Ovary (tissue), 9 donors: ENCODE results near the gene TMOD3. TPM values are rescaled to one million over a fixed set of nuclear protein-coding genes. Genes with fewer than 3 reads are reported as not detected.

Experiments used
- DNase-seq, 5 donors: peaks; one replicate each; pipeline ENCODE4 v3.0.0-alpha.2; 2019 to 2020
- H3K27ac ChIP-seq, 2 donors: fragments of 200-600 bp; one replicate each; pipeline versions ENCODE4 v1.5.1 to v1.8.0; 2019 to 2022
- H3K27me3 ChIP-seq: fragments of 200-600 bp; one replicate; pipeline ENCODE4 v1.8.0; 2022
- H3K36me3 ChIP-seq: fragments of 200-600 bp; sonication (generic); one replicate; pipeline ENCODE4 v1.5.1; 2019
- H3K4me1 ChIP-seq: one replicate; pipeline ENCODE4 v1.8.1; 2013; ENCODE audit warnings: mild to moderate bottlenecking, moderate library complexity; ENCODE audit not compliant: insufficient read depth
- H3K4me3 ChIP-seq: fragments of 200-600 bp; sonication (generic); one replicate; pipeline ENCODE4 v1.5.1; 2017
- H3K9me3 ChIP-seq, 2 donors: fragments of 200-600 bp in 1 of 2; sonication (generic) in 1 of 2; one replicate each; pipeline versions ENCODE4 v1.5.1 to v1.8.1; 2013 to 2019; ENCODE audit warnings: mild to moderate bottlenecking in 1 of 2, moderate library complexity in 1 of 2
- EP300 ChIP-seq: sonication (generic); formaldehyde crosslinking; IDR thresholded peaks from one replicate; pipeline ENCODE4 v1.6.1; 2017; ENCODE audit warnings: antibody characterized with exemption
- POLR2A ChIP-seq: fragments of 450-650 bp; IDR thresholded peaks from one replicate; pipeline ENCODE4 v1.6.1; 2017; ENCODE audit warnings: antibody characterized with exemption, mild to moderate bottlenecking, moderate library complexity
- WGBS, 3 donors: extraction: QIAGEN DNeasy Blood & Tissue Kit in 1 of 3; methylation state at CpG; one replicate each; pipeline versions ENCODE4 v1.1.5 to v1.1.7; 2013 to 2017; 5-methylcytosine and 5-hydroxymethylcytosine counted together
- intact Hi-C, 4 donors: fragments of 100-400 bp; cut with DNase I; formaldehyde crosslinking; loops; one replicate each; pipeline versions ENCODE4 v1.11.0 to v1.15.1; 2022 to 2023
- polyA plus RNA-seq, 2 donors: library from polyadenylated mRNA; stranded (reverse); fragments of 200-250 nt in 1 of 2; fragments of 350-450 nt in 1 of 2; fragmentation: Illumina TruSeq in 1 of 2; extraction: RNeasy Lipid Tissue Mini Kit (QIAGEN cat#74804) in 1 of 2; gene quantifications; one replicate each; pipeline ENCODE4 v1.2.3, GENCODE V29; 2013 to 2014
- small RNA-seq: library from RNA; depleted of rRNA; stranded (forward); fragments of <200 nt; gene quantifications from one replicate; pipeline ENCODE3, GENCODE V24; 2016
- total RNA-seq, 7 donors: library from RNA; depleted of rRNA in 2 of 7; stranded (reverse); fragments of >200 nt in 2 of 7; fragmentation: NEBNext Ultra II Directional in 3 of 7; extraction: Animal tissue kit (Norgen Biotek cat#: 25700) in 3 of 7; gene quantifications; one replicate each; pipeline versions ENCODE4 v1.1.0 to v1.2.4, GENCODE V29; 2016 to 2023
- TF ChIP-seq, protein P1 (sequence below), 3 donors: fragments of 450-650 bp in 2 of 3; fragments of 200-600 bp in 1 of 3; IDR thresholded peaks; one replicate each; pipeline versions ENCODE4 v1.5.1 to v1.8.0; 2016 to 2022; ENCODE audit warnings: antibody characterized with exemption in 3 of 3, mild to moderate bottlenecking in 1 of 3
- donor health status: DM: no; HTN: no; CAD: no; lungs with moderate emphysema.
- donor health status: DM: no; HTN: no; CAD: no.
- donor health status: Bipolar disorder and iron deficiency.
- donor health status: DM: yes; HTN: yes; CAD: no.
- donor health status: DM: no; HTN: no; CAD: no.
- donor health status: DM: yes; HTN: yes; CAD: no.

Gene TMOD3
- total and polyA plus RNA-seq, 9 donors: 9.4 to 35.5 (median 24.1) TPM

- no peaks in the 10 kb centered on the region for H3K27me3 ChIP-seq
- no peak overlapping the region for H3K4me3 ChIP-seq
- no peak for TF ChIP-seq POLR2A
- TF ChIP-seq, protein P1, sequence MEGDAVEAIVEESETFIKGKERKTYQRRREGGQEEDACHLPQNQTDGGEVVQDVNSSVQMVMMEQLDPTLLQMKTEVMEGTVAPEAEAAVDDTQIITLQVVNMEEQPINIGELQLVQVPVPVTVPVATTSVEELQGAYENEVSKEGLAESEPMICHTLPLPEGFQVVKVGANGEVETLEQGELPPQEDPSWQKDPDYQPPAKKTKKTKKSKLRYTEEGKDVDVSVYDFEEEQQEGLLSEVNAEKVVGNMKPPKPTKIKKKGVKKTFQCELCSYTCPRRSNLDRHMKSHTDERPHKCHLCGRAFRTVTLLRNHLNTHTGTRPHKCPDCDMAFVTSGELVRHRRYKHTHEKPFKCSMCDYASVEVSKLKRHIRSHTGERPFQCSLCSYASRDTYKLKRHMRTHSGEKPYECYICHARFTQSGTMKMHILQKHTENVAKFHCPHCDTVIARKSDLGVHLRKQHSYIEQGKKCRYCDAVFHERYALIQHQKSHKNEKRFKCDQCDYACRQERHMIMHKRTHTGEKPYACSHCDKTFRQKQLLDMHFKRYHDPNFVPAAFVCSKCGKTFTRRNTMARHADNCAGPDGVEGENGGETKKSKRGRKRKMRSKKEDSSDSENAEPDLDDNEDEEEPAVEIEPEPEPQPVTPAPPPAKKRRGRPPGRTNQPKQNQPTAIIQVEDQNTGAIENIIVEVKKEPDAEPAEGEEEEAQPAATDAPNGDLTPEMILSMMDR (IDR thresholded peaks at IDR 0.05): no peak
- TF ChIP-seq EP300: no peak
- WGBS, 3 donors: 79 to 87% (median 84%) methylated on average over 3 of the region's 3 CpGs
- no peaks in the 10 kb centered on the region for H3K4me1 ChIP-seq
- no peak overlapping the region for H3K27ac ChIP-seq
- no peak for DNase-seq
- no peaks in the 10 kb centered on the region for H3K36me3 ChIP-seq
- intact Hi-C loops: no loop called here
- H3K9me3 ChIP-seq: no peaks in the 10 kb centered on the region
These were observed 108.8 kb downstream of the TMOD3 start for GRCh38 chr15:51938286-51938685.

DNA sequence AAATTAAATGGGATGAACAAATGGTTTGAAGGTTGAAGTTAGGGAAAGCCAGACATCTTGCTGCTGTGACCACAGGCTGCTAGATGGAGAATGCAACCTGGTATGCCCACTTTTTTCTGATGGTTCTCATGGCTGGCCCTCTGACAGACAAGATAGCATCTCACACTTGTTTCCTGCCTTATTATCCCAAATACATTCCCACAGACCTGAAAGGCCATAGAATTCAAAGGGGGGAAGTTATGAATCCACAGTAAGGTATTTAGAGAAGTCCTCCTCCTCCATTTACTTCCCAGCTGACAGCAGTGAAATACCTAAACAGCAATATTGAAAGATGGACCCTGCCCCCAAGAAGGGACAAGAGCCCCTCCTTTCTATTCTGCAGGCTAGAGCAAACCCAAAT is 109.8 kb downstream of the TMOD3 start:
- intact Hi-C loops: no loop called here
- Histone ChIP-seq H3K9me3 (no peaks in the 10 kb centered on the region), H3K4me3 (no peak overlapping the region), H3K4me1 (no peaks in the 10 kb centered on the region), H3K27ac (no peak overlapping the region), H3K36me3 (no peaks in the 10 kb centered on the region), H3K27me3 (no peaks in the 10 kb centered on the region)
- no peak for TF ChIP-seq POLR2A
- TF ChIP-seq EP300: no peak
- TF ChIP-seq, protein P1 (IDR thresholded peaks at IDR 0.05): no peak
- no peak for DNase-seq

DNA sequence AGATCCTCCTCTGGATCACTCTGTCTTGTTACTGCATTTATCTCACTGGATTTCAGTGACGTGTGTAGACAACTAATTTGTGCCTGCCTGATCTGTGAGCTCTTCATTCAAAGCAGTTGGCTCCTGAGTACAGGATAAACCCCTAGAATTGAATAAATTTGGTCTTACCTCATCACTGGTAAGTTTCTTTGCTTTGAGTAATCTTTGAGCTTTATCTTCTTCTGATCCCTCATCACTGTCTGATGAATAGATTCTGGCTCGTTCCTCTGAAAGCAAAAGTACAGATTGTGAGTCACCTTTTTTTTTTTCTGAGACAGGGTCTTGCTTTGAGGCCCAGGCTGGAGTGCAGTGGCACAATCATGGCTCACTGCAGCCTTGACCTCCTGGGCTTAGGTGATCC is 117.7 kb downstream of the TMOD3 start:
- no peak for DNase-seq
- intact Hi-C loops: no loop called here
- no peak for TF ChIP-seq EP300
- Histone ChIP-seq H3K4me3 (no peak overlapping the region), H3K27ac (no peak overlapping the region), H3K4me1 (no peaks in the 10 kb centered on the region), H3K36me3 (no peaks in the 10 kb centered on the region), H3K9me3 (no peaks in the 10 kb centered on the region), H3K27me3 (no peaks in the 10 kb centered on the region)
- 39 to 86% (median 70%) methylated on average over 2 of the region's 2 CpGs for WGBS, 3 donors

GRCh38 chr15:51952805-51953204 is 123.4 kb downstream of the TMOD3 start:
- intact Hi-C loops: no loop called here
- H3K36me3 ChIP-seq: no peaks in the 10 kb centered on the region
- no peak overlapping the region for H3K27ac ChIP-seq
- H3K4me3 ChIP-seq: no peak overlapping the region
- no peaks in the 10 kb centered on the region for H3K4me1 ChIP-seq
- WGBS, 3 donors: 79 to 88% (median 88%) methylated on average over 3 of the region's 3 CpGs
- no peaks in the 10 kb centered on the region for H3K9me3 ChIP-seq
- DNase-seq: no peak
- TF ChIP-seq EP300 (no peak), POLR2A (no peak)
- TF ChIP-seq, protein P1 (IDR thresholded peaks at IDR 0.05): no peak
- H3K27me3 ChIP-seq: no peaks in the 10 kb centered on the region

DNA sequence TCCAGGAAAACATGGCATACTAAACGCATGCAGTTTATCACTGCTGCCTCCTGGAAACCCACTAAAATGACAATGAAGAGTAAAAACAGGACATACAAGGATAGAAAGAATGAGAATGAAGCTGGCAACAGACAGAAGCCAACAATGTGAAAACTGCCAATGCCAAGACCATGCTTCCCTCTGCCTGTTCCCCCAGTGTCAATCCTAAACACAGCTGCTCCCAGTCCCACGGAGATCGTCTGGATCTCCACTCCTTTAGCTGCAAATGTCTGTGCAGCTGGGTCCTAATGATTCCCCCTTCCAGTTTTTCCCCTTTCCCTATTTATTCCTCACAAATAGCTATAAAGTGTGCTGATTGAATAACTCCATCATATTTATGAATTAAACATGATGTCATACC is 126.1 kb downstream of the TMOD3 start:
- TF ChIP-seq, protein P1 (IDR thresholded peaks at IDR 0.05): no peak
- TF ChIP-seq EP300 (no peak), POLR2A (no peak)
- Histone ChIP-seq H3K27ac (no peak overlapping the region), H3K4me1 (no peaks in the 10 kb centered on the region), H3K9me3 (no peaks in the 10 kb centered on the region), H3K4me3 (no peak overlapping the region), H3K27me3 (no peaks in the 10 kb centered on the region), H3K36me3 (no peaks in the 10 kb centered on the region)
- intact Hi-C loops: no loop called here
- DNase-seq: no peak
- 90 to 96% (median 93%) methylated on average over 3 of the region's 3 CpGs for WGBS, 3 donors

Small RNA genes within 50 kb of the gene (small RNA-seq; reads per million reads assigned to genes)
- not detected for gene AC090971.5
- not detected for gene RF00017
- gene RF00019: not detected
- not detected for gene RNU6-90P

Other genes starting within 250 kb of the TMOD3 start
- 10 to 100 TPM; 12.1 to 28.5 (median 16.1) TPM for gene DMXL2, start 206.9 kb upstream of the TMOD3 start, total RNA-seq
- gene DMXL2, start 206.9 kb upstream of the TMOD3 start, polyA plus RNA-seq: 10 to 100 TPM in 1 of 2 donors, 1 to 10 TPM in 1; 9.1 to 17.6 TPM
- gene SCG3, start 148.2 kb upstream of the TMOD3 start, total RNA-seq: under 1 TPM in 3 of 7 donors, not detected in 4; 0.08 to 0.46 (median 0.27) TPM
- under 1 TPM; 0.11 to 0.37 TPM for gene SCG3, start 148.2 kb upstream of the TMOD3 start, polyA plus RNA-seq
- gene LYSMD2, start 92.0 kb upstream of the TMOD3 start, total RNA-seq: 10 to 100 TPM in 6 of 7 donors, 1 to 10 TPM in 1; 8.9 to 16.4 (median 13.4) TPM
- gene LYSMD2, start 92.0 kb upstream of the TMOD3 start, polyA plus RNA-seq: 10 to 100 TPM; 10.4 to 15.8 TPM
- gene TMOD2, start 78.1 kb upstream of the TMOD3 start, total RNA-seq: 10 to 100 TPM; 11.5 to 15.7 (median 12.6) TPM
- 10 to 100 TPM in 1 of 2 donors, 1 to 10 TPM in 1; 3.4 to 10.4 TPM for gene TMOD2, start 78.1 kb upstream of the TMOD3 start, polyA plus RNA-seq
- 10 to 100 TPM in 3 of 7 donors, 1 to 10 TPM in 4; 6.8 to 12.4 (median 9.6) TPM for gene LEO1, start 142.1 kb downstream of the TMOD3 start, total RNA-seq
- gene LEO1, start 142.1 kb downstream of the TMOD3 start, polyA plus RNA-seq: 10 to 100 TPM in 1 of 2 donors, 1 to 10 TPM in 1; 8.0 to 22.5 TPM
- 10 to 100 TPM; 17.6 to 24.5 (median 21.5) TPM for gene MAPK6, start 189.6 kb downstream of the TMOD3 start, total RNA-seq
- gene MAPK6, start 189.6 kb downstream of the TMOD3 start, polyA plus RNA-seq: 10 to 100 TPM in 1 of 2 donors, 1 to 10 TPM in 1; 5.9 to 11.6 TPM